Anterior cingulate cortex (tissue), 58 donors: ENCODE data around the gene NIF3L1.
"Not testable (repeated sequence)": the region's sequence is repeated elsewhere in the genome, so short reads cannot be mapped to it uniquely, and the experiment has no call there.

Experiments used
- DNase-seq, 58 donors: peaks; one replicate each; lab custom pipeline; 2025; lab: John Stamatoyannopoulos, UW

Gene NIF3L1

GRCh38 chr2:200869014-200869413 is 20.2 kb upstream of the NIF3L1 start:
- no peak for DNase-seq

GRCh38 chr2:200871151-200871550 is 18.0 kb upstream of the NIF3L1 start:
- DNase-seq = no peak

- no peak for DNase-seq
These were observed 15.6 kb upstream of the NIF3L1 start for GRCh38 chr2:200873560-200873959.

DNA sequence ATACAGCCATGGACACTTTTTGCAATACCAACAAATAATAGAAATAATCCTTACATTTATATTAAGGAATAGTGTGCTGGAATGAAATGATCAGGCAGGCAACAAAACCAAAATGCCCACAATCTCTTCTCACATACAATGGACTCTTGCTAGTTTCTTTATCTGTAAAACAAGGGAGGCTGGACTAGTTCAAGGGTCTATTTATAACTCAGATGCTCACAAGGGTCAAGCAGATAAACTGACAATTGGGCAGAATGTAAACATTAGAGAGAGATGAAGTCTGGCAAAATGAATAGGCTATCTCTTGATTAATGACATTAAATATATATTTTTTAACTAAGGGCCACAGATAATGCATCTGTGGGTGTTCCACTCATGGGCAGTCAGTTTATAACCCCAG is 11.7 kb upstream of the NIF3L1 start:
- DNase-seq = no peak

DNA sequence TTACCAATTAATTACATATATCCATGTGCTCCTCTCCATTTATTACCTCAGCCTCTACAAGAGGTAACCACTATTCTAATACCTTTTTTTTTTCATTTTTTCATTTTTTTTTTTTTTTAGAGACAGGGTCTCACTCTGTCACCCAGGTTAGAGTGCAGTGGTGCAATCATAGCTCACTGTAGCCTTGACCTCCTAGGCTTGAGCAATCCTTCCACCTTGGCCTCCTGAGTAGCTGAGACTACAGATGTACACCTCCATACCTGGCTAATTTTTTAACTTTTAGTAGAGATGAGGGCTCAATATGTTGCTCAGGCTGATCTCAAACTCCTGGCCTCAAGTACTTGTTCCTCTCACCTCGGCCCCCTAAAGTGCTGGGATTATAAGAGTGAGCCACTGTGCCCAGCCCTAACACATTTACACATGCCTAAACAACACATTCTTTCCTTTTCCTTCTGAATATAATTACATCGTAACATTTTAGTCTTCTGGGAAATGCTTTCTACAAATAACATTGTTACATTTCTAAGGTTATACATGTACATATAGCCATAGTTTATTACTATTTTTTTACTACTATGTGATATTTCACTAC is 10.8 kb upstream of the NIF3L1 start:
- DNase-seq = no peak

GRCh38 chr2:200881715-200882249 is 7.4 kb upstream of the NIF3L1 start:
- DNase-seq = not testable (repeated sequence)

DNA sequence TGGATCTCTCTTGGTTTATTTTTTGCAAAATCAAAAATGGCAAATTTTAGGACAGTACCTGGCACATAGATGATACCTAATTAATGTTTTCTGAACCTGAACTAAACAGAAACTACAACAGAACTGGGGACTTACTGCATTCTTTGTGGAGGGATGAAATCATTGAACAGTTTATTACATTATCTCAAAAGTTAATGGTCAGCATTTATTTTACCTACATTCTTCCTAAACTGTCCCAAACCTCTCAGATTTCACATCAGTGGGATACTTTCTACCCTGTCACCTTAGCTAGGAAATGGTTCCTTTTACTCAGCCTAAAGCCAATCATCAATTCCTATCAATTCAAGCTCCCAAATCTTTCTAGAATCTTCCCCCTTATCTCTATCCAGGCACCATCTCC is 10.3 kb downstream of the NIF3L1 start:
- no peak for DNase-seq

DNA sequence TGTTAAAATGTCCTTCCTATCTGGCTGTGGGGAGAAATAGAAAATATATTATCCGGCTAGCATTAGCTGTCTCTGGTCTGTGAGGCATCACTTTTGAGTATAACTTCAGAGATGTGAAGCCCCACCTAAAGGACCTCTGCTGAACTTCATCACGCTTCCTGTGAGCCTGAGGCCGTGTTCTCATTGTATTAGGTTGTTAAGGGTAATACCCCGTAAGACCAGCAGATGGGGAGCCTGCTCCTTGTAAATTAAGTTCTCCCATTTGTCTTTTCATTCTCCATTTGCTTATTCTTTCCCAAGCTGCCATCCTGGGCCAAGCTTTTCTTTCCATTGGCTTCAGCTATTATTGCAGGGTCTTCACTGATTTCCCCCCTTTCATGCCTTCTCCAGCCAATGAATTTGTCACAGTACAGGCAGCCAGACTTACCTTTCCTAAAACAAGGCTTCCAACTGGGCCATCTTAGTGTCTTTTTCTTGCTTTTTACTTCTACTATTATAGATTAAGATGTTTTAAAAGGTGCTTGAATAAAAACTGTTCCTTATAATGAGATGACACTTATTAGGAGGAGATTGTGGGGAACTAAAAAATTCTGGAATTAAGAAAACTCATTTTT is 12.4 kb downstream of the NIF3L1 start:
- peak in 33 of 58 donors; percentile 0 to 58 (median 12) for DNase-seq

DNA sequence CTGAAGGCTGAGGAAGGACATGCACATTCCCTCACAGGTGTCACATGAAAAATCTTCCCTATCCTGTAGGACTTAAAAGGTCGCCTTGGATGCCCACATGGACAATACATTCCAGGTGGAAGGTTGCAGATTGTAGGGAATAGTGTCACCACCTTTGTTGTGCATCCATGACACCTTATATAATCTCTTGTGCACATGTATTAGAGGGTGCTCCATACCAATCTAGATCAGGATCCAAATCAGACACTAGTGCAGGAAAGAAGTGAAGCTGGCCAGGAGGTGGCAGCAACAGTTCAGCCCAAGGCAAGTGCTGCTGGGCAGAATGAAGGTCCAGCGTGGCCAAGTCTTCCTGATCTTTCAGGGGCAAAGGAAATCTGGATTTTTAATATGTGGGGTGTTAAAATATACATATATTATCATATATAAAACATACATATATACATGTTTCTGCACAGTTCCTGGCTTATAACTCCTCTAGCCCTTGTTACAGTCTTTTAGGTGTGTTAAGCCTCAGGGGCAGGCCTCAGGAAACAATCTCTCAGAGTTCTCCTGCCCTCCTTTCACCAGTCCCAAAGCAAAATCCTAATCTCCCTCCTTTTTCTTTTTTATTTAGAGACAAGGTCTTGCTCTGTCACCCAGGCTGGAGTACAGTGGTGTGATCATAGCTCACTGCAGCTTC is 16.6 kb downstream of the NIF3L1 start:
- peak in 54 of 58 donors; percentile 3 to 80 (median 47) for DNase-seq

- no peak for DNase-seq
These were observed 20.8 kb downstream of the NIF3L1 start for GRCh38 chr2:200909958-200910357.

- no peak for DNase-seq
These were observed 24.5 kb downstream of the NIF3L1 start for GRCh38 chr2:200913654-200914053.

- no peak for DNase-seq
These were observed 33.3 kb downstream of the NIF3L1 start for GRCh38 chr2:200922439-200922838.

DNA sequence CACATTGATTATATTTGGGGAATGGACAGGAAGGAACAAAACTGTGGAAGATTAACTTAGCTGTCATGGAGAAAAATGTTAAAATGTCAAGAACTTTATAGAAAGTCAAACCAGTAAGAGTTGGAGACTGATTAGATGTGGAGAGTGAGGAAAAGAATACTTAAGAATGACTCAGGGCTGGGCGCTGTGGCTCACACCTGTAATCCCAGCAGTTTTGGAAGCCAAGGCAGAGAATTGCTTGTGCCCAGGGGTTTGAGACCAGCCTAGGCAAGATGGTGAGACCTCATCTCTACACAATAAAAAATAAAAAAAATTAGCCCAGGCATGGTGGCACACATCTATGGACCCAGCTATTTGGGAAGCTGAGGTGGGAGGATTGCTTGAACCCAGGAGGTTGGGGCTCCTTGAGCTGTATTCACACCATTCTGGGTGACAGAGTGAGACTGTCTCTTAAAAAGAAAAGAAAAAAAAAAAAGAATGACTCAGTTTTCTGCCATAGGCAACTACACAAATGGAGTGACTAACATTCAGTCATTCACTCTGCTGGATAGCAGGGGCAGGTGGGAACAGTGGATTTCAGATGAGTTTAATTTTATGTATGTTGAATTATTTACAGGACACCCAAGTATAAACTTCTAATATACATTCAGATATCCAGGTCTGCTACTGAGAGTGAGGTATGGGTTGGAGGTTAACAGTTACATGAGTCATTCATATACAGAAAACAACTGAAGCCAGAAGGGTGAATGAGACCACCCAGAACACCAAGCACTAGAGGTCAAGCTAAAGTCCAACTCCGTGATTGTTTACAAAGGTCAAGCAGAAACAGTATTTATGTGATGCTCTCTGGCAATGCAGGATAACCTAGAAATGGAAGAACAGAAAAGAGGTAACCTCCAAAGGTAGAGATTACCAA is 40.4 kb downstream of the NIF3L1 start:
- no peak for DNase-seq

DNA sequence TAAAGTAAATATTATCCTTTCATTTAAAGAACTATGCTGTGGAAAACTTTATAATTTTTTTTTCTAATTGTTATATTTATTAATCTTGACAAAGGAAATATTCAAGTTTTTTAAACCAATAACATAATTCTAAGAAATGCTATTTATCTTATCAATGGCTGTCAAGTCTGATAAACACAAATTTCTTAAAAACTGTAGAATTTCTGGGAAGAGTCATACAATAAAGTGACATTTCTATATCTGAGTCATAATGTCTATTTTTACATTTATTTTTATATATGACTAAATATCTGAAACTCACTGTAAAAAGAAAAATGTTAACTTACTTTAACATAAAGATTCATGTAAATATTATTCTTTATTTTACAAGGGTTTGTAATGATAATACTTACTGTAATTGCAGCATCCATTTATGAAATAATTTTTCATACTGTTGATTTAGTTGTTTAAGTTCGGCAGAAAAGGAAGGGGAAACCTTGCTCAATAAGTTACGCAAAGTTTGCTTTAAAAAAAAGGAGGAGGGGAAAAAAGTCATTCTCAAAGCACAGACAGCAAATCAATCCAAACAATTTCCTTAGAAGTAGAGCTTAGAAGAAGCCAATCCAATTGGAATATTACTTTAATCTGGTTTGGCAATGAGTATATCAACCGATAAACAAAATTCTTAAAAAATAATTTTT is 41.9 kb downstream of the NIF3L1 start:
- no peak for DNase-seq

DNA sequence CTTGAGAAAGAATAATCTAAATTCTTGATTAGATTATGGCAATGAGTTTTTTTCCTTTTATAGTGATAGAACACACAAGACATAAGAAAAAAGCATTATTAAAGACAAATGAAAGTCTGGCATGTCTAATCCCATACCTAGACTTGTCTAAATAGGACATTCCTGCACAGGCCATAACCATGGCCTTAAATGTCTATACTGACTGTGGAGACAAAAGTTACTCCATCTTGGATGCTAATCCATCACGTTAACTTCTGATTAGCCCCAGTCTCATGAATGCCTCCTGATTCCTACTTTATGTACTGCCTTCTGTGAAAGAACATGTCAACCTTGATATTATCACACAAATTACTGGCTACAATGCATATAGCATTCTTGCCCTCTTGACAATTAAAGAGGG is 50.7 kb downstream of the NIF3L1 start:
- DNase-seq = no peak

GRCh38 chr2:200943527-200944105 is 54.4 kb downstream of the NIF3L1 start:
- no peak for DNase-seq

- DNase-seq = no peak
These were observed 55.6 kb downstream of the NIF3L1 start for GRCh38 chr2:200944467-200945394.

- no peak for DNase-seq
These were observed 56.2 kb downstream of the NIF3L1 start for GRCh38 chr2:200945395-200945729.

GRCh38 chr2:200950378-200950777 is 61.2 kb downstream of the NIF3L1 start:
- DNase-seq = no peak
